HG02623 (cell line): ENCODE measurements around the gene ENDOG.
"Not testable (repeated sequence)": the region's sequence is repeated elsewhere in the genome, so short reads cannot be mapped to it uniquely, and the experiment has no call there.

Experiments used
- ATAC-seq: cut with Tn5 transposase; IDR thresholded peaks from one replicate; pipeline ENCODE4 v1.9.1; 2021; ENCODE audit warnings: moderate library complexity; ENCODE audit not compliant: unreplicated experiment

Gene ENDOG

DNA sequence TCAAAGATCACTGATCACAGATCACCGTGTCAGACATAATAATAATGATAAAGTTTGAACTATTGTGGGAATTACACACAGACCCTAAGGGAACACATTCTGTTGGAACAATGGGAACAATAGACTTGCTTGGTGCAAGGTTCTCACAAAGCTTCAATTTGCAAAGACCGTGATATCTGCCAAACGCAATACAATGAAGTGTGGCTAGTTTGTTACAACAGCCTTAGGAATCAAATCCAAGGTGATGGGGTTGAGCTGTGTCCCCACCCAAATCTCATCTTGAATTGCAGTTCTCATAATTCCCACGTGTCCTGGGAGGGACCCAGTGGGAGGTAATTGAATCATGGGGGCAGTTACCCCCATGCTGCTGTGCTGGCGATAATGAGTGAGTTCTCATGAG, 42.6 kb downstream of the ENDOG start:
- no peak for ATAC-seq

DNA sequence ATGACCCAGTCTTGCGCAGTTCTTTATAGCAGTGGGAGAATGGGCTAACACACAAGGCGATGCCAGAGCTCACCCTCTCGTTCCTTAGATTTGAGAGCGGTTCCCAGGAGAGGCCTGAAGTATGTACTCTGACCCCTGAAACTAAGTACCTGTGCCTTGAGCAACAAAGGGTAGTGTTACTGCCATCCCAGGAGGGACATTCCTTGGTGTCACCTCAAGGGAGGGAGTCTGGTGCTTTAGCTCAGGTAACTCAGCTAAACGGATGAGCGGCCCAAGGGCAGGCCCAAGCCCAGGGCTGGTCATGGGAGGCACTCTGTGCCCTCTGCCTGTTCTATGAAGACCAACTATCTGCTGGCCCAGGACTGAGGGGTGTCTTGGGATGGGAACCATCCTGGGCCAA, 43.2 kb downstream of the ENDOG start:
- no peak for ATAC-seq

DNA sequence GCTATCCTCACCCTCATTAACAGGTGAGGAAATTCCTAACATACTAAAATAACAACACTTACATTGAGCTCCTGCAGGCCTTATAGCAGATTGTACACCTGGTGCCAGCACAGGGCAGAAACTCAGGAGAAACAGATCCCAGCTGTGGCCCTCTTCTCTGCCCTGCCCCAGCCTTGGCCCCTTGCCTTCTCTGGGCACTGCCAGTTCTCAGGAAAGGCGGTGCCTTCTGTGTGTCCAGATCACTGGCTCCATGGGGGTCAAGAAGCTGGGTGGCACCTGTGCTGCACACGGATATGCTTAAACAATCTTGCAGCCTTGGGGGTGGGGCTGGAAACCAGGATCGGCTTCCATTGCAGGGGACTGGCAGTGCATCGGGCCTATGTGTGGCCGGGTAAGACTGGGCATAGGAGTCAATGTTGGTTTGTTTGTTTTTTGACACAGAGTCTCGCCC, 44.1 kb downstream of the ENDOG start:
- ATAC-seq, result no peak

DNA sequence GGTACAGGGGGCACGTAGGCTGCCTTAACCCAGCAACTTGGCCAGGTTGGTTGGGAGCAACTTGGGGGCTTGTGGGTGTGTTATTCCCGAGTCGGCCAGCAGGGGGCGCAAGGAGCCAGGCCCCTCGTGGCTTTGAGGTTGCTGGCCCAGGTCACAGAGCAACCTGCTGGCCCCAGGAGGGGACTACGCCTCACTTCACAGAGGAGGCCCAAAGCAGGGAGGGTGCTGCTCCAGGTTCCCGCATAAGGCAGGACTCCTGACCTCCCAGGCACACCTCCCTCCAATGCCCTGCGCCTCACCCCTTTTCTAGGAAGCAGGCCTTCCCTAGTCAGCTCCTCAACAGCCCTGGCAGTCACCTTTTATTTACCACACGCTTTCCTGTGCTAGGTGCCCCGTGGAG, 45.3 kb downstream of the ENDOG start:
- ATAC-seq, result no peak

DNA sequence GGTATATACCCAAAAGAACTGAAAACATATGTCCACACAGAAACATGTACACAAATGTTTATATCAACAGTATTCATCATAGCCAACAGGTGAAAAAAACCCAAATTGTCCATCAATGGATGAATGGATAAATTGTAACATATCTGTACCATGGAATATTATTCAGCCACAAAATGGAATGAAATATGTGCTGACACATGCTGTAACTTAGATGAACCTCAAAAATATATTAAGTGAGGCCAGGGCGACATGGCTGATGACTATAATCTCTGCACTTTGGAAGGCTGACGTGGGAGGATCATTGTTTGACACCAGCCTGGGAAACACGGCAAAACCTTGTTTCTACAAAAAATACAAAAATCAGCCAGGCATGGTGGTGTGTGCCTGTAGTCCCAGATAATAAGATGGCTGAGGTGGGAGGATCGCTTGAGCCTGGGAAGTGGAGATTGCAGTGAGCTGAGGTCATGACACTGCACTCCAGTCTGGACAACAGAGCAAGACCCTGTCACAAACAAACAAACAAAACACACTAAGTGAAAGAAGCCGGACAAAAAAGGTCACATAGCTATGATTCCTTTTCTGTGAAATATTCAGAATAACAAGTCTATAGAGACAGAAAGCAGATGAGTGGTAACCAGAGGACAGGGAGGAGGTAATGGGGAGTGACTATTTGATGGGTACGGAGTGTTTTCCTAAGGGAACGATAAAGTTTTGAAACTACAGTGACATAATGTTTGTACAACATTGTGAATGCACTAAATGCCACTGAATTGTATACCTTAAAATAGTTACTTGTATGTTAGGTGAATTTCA, 52.0 kb downstream of the ENDOG start:
- no peak for ATAC-seq

DNA sequence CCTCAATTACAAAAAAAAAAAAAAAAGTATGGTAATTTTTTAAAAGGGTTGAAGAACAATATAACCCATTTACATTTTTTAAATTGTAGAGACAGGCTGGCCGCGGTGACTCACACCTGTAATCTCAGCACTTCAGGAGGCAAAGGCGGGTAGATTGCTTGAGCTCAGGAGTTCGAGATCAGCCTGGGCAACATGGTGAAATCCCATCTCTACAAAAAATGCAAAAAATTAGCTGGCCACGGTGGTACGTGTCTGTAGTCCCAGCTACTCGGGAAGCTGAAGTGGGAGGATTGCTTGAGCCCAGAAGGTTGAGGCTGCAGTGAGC, 52.6 kb downstream of the ENDOG start:
- not testable (repeated sequence) for ATAC-seq
